HepG2 (cell line): ENCODE results near the gene TNNT1. TPM values are rescaled to one million over a fixed set of nuclear protein-coding genes. Genes with fewer than 3 reads are reported as not detected.
"Not testable (repeated sequence)": the region's sequence is repeated elsewhere in the genome, so short reads cannot be mapped to it uniquely, and the experiment has no call there.

Experiments used
- ATAC-seq: fragments of 200-7000 bp; cut with Tn5 transposase; 3 replicates; pipeline ENCODE4 v1.9.1; 2020; ENCODE audit warnings: mild to moderate bottlenecking, moderate library complexity
- BruUV-seq: library from RNA; stranded (reverse); fragments of 400-500 nt; replicated peaks from 2 replicates; lab custom pipeline; 2021; lab: Mats Ljungman, UMichigan
- CTCF ChIA-PET: fragments of 300-600 bp; formaldehyde crosslinking; extraction: SDS; loops from one replicate; lab custom pipeline; 2021; ENCODE audit warnings: low total read pairs, inconsistent platforms, low intra/inter-chr PET ratio; lab: Yijun Ruan, JAX
- POLR2A ChIA-PET: fragments of 350-600 bp; sonication (Branson Sonifier 250); formaldehyde crosslinking; loops from one replicate; lab custom pipeline; 2020; ENCODE audit warnings: antibody characterized with exemption, inconsistent platforms; lab: Yijun Ruan, JAX
- DNase-seq: peaks from one replicate; pipeline ENCODE4 v3.0.0-alpha.2; 2015; ENCODE audit warnings: low spot score
- FAIRE-seq: peaks from 3 replicates; lab custom pipeline; 2011; peaks lifted over from hg19 to GRCh38; lab: Jason Lieb, UNC
- H2AFZ ChIP-seq: one replicate; pipeline ENCODE4 v1.6.1; 2011; ENCODE audit warnings: low read length, inconsistent platforms
- H3K27ac ChIP-seq: fragments of 300-600 bp; 3 replicates; pipeline ENCODE4 v1.8.0; 2011; ENCODE audit warnings: mixed run types, mild to moderate bottlenecking, mixed read lengths, low read length, inconsistent platforms; ENCODE audit not compliant: insufficient read depth; ENCODE audit errors: extremely low read length
- H3K27me3 ChIP-seq, 2 experiments: fragments of 200-600 bp in 1 of 2; 2 replicates in 1 of 2; 3 replicates in 1 of 2; pipeline versions ENCODE4 v1.6.0 to v1.8.0; 2011; ENCODE audit warnings: low read length in 2 of 2, mild to moderate bottlenecking in 2 of 2, moderate library complexity in 2 of 2, inconsistent platforms in 1 of 2; ENCODE audit not compliant: insufficient read depth in 2 of 2, control insufficient read depth in 1 of 2
- H3K36me3 ChIP-seq, 2 experiments: fragments of 200-600 bp in 1 of 2; replicated peaks in 1 of 2; 2 replicates in 1 of 2; 3 replicates in 1 of 2; pipeline versions ENCODE4 v1.5.1 to v1.8.0; 2011; ENCODE audit warnings: low read length in 2 of 2, inconsistent platforms in 1 of 2; ENCODE audit not compliant: insufficient read depth in 2 of 2, control insufficient read depth in 1 of 2
- H3K4me1 ChIP-seq: 2 replicates; pipeline ENCODE4 v1.5.1; 2012; ENCODE audit warnings: low read length, inconsistent platforms; ENCODE audit not compliant: insufficient read depth
- H3K4me2 ChIP-seq: 2 replicates; pipeline ENCODE4 v1.6.0; 2011; ENCODE audit warnings: low read depth, low read length, inconsistent platforms
- H3K4me3 ChIP-seq, 3 experiments: fragments of 200-600 bp in 1 of 3; sonication (generic), shearing (Covaris generic) in 1 of 3; replicated peaks in 1 of 3; 2 replicates each; pipeline ENCODE4 v1.5.1; 2011 to 2016; ENCODE audit warnings: low read length in 3 of 3, inconsistent platforms in 2 of 3, low read depth in 2 of 3, mild to moderate bottlenecking in 2 of 3, control low read depth in 1 of 3, mixed read lengths in 1 of 3; ENCODE audit not compliant: insufficient read depth in 1 of 3
- H3K79me2 ChIP-seq: one replicate; pipeline ENCODE4 v1.6.1; 2011; ENCODE audit warnings: low read length, inconsistent platforms; ENCODE audit not compliant: insufficient read depth
- H3K9ac ChIP-seq: 2 replicates; pipeline ENCODE4 v1.6.0; 2011; ENCODE audit warnings: mild to moderate bottlenecking, low read depth, low read length, inconsistent platforms; ENCODE audit not compliant: insufficient read depth
- H3K9me3 ChIP-seq: 2 replicates; pipeline ENCODE4 v1.5.1; 2012; ENCODE audit warnings: mild to moderate bottlenecking, low read length
- H4K20me1 ChIP-seq: 2 replicates; pipeline ENCODE4 v1.6.0; 2011; ENCODE audit warnings: inconsistent platforms, mild to moderate bottlenecking, low read length, moderate library complexity; ENCODE audit not compliant: insufficient read depth
- CERS6 ChIP-seq: sonication (generic); formaldehyde crosslinking; IDR thresholded peaks from 2 replicates; pipeline ENCODE4 v1.5.0; 2020; ENCODE audit warnings: missing genetic modification reagents
- CHD4 ChIP-seq: fragments of 200-600 bp; sonication (generic); IDR thresholded peaks from 2 replicates; pipeline ENCODE4 v1.7.0; 2017; ENCODE audit warnings: mild to moderate bottlenecking, low read length, borderline replicate concordance
- FOXO4 ChIP-seq: sonication (generic); formaldehyde crosslinking; conservative IDR thresholded peaks from 2 replicates; pipeline ENCODE4 v1.8.1; 2023; ENCODE audit warnings: missing genetic modification reagents
- GPN1 ChIP-seq: sonication (generic); formaldehyde crosslinking; IDR thresholded peaks from 2 replicates; pipeline ENCODE4 v1.5.1; 2020; ENCODE audit warnings: missing genetic modification reagents, borderline replicate concordance
- HIVEP1 ChIP-seq: sonication (generic); formaldehyde crosslinking; IDR thresholded peaks from 2 replicates; pipeline ENCODE4 v1.4.0; 2020; ENCODE audit warnings: mild to moderate bottlenecking, missing genetic modification reagents
- IKZF5 ChIP-seq: IDR thresholded peaks from 2 replicates; pipeline ENCODE4 v1.6.1; 2018; ENCODE audit warnings: missing genetic modification reagents, mild to moderate bottlenecking, missing compliant biosample characterization
- KLF12 ChIP-seq: sonication (generic); formaldehyde crosslinking; IDR thresholded peaks from 2 replicates; pipeline ENCODE4 v1.4.0; 2020; ENCODE audit warnings: missing genetic modification reagents, borderline replicate concordance
- MLLT10 ChIP-seq: sonication (generic); formaldehyde crosslinking; IDR thresholded peaks from 2 replicates; pipeline ENCODE4 v1.4.0; 2020; ENCODE audit warnings: missing genetic modification reagents
- POLR2AphosphoS2 ChIP-seq: IDR thresholded peaks from 2 replicates; pipeline ENCODE4 v1.6.1; 2011; ENCODE audit warnings: low read depth, low read length, improper control_type of control experiment
- SIX1 ChIP-seq: sonication (generic); formaldehyde crosslinking; IDR thresholded peaks from 2 replicates; pipeline ENCODE4 v1.4.0; 2020; ENCODE audit warnings: missing genetic modification reagents, borderline replicate concordance
- ZNF343 ChIP-seq: sonication (generic); formaldehyde crosslinking; IDR thresholded peaks from 2 replicates; pipeline ENCODE4 v1.4.0; 2020; ENCODE audit warnings: mild to moderate bottlenecking, missing genetic modification reagents
- ZNF414 ChIP-seq: sonication (generic); formaldehyde crosslinking; IDR thresholded peaks from 2 replicates; pipeline ENCODE4 v1.5.0; 2020; ENCODE audit warnings: missing genetic modification reagents
- ZSCAN12 ChIP-seq: sonication (generic); formaldehyde crosslinking; IDR thresholded peaks from 2 replicates; pipeline ENCODE4 v1.9.0; 2021; ENCODE audit warnings: mild to moderate bottlenecking, missing genetic modification reagents
- WGBS: methylation state at CpG from one replicate; pipeline ENCODE4 v1.1.6; 2017; ENCODE audit warnings: low lambda C conversion rate; 5-methylcytosine and 5-hydroxymethylcytosine counted together
- in situ Hi-C: cut with HindIII; loops from 2 replicates; pipeline ENCODE4 v1.10.0; 2017; ENCODE audit warnings: low pct_unique_long_range_greater_than_20kb; ENCODE audit not compliant: extremely low pct_ligation_motif_present
- intact Hi-C: fragments of 100-400 bp; cut with micrococcal nuclease; formaldehyde crosslinking; loops from one replicate; pipeline ENCODE4 v1.10.0; 2022; ENCODE audit not compliant: unreplicated experiment
- polyA plus RNA-seq, 8 experiments: library from polyadenylated mRNA; depleted of rRNA in 3 of 8; stranded (reverse) in 7 of 8; unstranded in 1 of 8; fragments of >200 nt; fragmentation: Illumina TruSeq in 4 of 8; extraction: Trizol in 4 of 8; gene quantifications; 2 replicates each; pipeline versions ENCODE4 v1.2.1 to v1.2.3, GENCODE V29; 2011 to 2016; ENCODE audit warnings: low read depth in 4 of 8, missing spikeins in 1 of 8, mixed read lengths in 1 of 8; ENCODE audit not compliant: insufficient read depth in 1 of 8
- total RNA-seq, 5 experiments: library from RNA; depleted of rRNA; stranded (reverse); fragments of >200 nt; fragmentation: Illumina TruSeq; extraction: Trizol; gene quantifications; 2 replicates each; pipeline ENCODE4 v1.2.3, GENCODE V29; 2016; ENCODE audit warnings: low read depth in 1 of 5

The TNNT1 gene
- total and polyA plus RNA-seq, 2 of the 13 experiments (the other 11 are each of a cell fraction or from before 2014, with no cell fraction given), result 1.3 to 2.4 TPM

GRCh38 chr19:55173186-55173713, 24.2 kb upstream of the TNNT1 start (continued):
- TF ChIP-seq KLF12, result no peak
- no peak for TF ChIP-seq CERS6 (CRISPR knock-in tag)
- no peak for TF ChIP-seq POLR2AphosphoS2
- TF ChIP-seq FOXO4 (CRISPR knock-in tag), result no peak

- intact Hi-C loops (no loop called here), in situ Hi-C loops (no loop called here)
- peak overlapping the region; percentile 94; the same call in 1 of the 2 replicates for H3K4me2 ChIP-seq
- no peaks in the 10 kb centered on the region for H3K79me2 ChIP-seq
- ATAC-seq (peak; percentile 10; the same call in 2 of the 3 replicates), DNase-seq (no peak), FAIRE-seq (no peak)
- peaks cover 3 to 40% of the 10 kb centered on the region in 2 experiments for H3K27me3 ChIP-seq
- H3K4me3 ChIP-seq, result peak overlapping the region in 1 of 3 experiments; percentile 77; a peak in 1 of 6 replicates
- no peaks in the 10 kb centered on the region for H3K36me3 ChIP-seq
- ChIA-PET POLR2A (interaction anchor here (1.4 to 1.7 kb wide), 2 partner anchors 34 to 36 kb away, joined by 3 to 7 read pairs; partner anchors contain the start of gene PTPRH), CTCF (no interaction called here)
- BruUV-seq, result no TSS peak
- H3K27ac ChIP-seq, result no peak overlapping the region
- no peak overlapping the region for H3K9ac ChIP-seq
- no peak overlapping the region for H2AFZ ChIP-seq
- no peak for TF ChIP-seq SIX1 (CRISPR knock-in tag)
- no peak for TF ChIP-seq ZSCAN12 (CRISPR knock-in tag)
- no peak for TF ChIP-seq ZNF343 (CRISPR knock-in tag)
- no peak for TF ChIP-seq GPN1 (CRISPR knock-in tag)
- no peak for TF ChIP-seq CHD4
- no peak for TF ChIP-seq MLLT10
- no peak for TF ChIP-seq IKZF5 (CRISPR knock-in tag)
- TF ChIP-seq ZNF414 (CRISPR knock-in tag), result no peak
- TF ChIP-seq HIVEP1 (CRISPR knock-in tag), result no peak
- WGBS, result 16% methylated on average over 12 of the region's 12 CpGs
- H4K20me1 ChIP-seq, result no peaks in the 10 kb centered on the region
- no peaks in the 10 kb centered on the region for H3K9me3 ChIP-seq
- peaks cover 16% of the 10 kb centered on the region; the same call in 1 of the 2 replicates for H3K4me1 ChIP-seq
Observed at GRCh38 chr19:55172741-55173140, 23.7 kb upstream of the TNNT1 start.

- Histone ChIP-seq H3K27me3 (peaks cover 3 to 39% of the 10 kb centered on the region in 2 experiments), H3K4me1 (peaks cover 19% of the 10 kb centered on the region)
- in situ Hi-C loops, BruUV-seq, DNase-seq, H4K20me1 ChIP-seq, H3K27ac ChIP-seq, H3K79me2 ChIP-seq, H2AFZ ChIP-seq, POLR2A ChIA-PET, CTCF ChIA-PET, H3K4me2 ChIP-seq, H3K9me3 ChIP-seq, H3K9ac ChIP-seq, FAIRE-seq, H3K4me3 ChIP-seq, intact Hi-C loops, H3K36me3 ChIP-seq, ATAC-seq: not testable (repeated sequence)
- WGBS, result 48% methylated on average over 9 of the region's 9 CpGs
Observed at GRCh38 chr19:55172318-55172717, 23.3 kb upstream of the TNNT1 start.
